NT2/D1 (cell line): ENCODE data around the gene THSD7A.

Experiments
- SUZ12 ChIP-seq: IDR thresholded peaks from 2 replicates; pipeline ENCODE4 v1.6.1; 2011; ENCODE audit not compliant: insufficient read length, insufficient read depth; ENCODE audit errors: extremely low read depth
- YY1 ChIP-seq: IDR thresholded peaks from 2 replicates; pipeline ENCODE4 v1.6.1; 2011; ENCODE audit not compliant: insufficient read length, insufficient read depth
- ZNF274 ChIP-seq: IDR thresholded peaks from 2 replicates; pipeline ENCODE4 v1.6.1; 2011; ENCODE audit warnings: mild to moderate bottlenecking, low read depth, low read length

DNA sequence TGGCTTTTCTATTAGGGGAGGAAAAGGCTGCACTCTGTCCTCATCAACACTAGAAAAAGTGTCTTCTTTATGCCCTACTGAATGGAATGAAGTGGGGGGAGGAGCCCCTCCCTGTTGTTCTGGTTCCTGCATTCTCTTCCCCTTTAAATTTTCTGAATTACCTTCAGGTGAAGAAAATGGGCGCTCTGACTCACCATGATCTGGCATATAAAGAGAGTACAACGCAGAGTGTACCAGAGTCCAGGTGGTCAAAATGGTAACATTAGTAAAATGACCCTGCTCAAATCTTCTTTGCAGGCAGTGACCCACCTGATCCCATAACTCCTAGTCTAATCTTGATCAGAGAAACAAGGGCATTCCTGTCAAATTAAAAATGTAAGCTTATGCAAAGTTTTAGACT is 80.7 kb downstream of the THSD7A start:
- no peak for TF ChIP-seq YY1
- TF ChIP-seq ZNF274, result no peak
- TF ChIP-seq SUZ12, result no peak
